ENCODE results near the gene SYCP2L.

GRCh38 chr6:10945845-10946244 is 59.0 kb downstream of the SYCP2L start:
- TF ChIP-seq GATA3 (IDR thresholded peaks at IDR 0.05; ENCODE audit: low read depth, low read length) (no peak), GATA2 (IDR thresholded peaks at IDR 0.05; ENCODE audit: low read depth, low read length) (no peak)
